H1 (cell line): ENCODE measurements around the gene COL28A1. TPM values are rescaled to one million over a fixed set of nuclear protein-coding genes. Genes with fewer than 3 reads are reported as not detected.

Experiments used
- CTCF ChIA-PET: fragments of 300-600 bp; sonication (Branson Sonifier 250); formaldehyde crosslinking; loops from one replicate; lab custom pipeline; 2021; ENCODE audit not compliant: partially characterized antibody; lab: Charles Lee
- POLR2A ChIA-PET: fragments of 300-600 bp; sonication (Branson Sonifier 250); formaldehyde crosslinking; loops from one replicate; lab custom pipeline; 2021; ENCODE audit warnings: inconsistent platforms; ENCODE audit not compliant: partially characterized antibody; lab: Charles Lee
- DNase-seq, 2 experiments: peaks; one replicate each; pipeline versions ENCODE4 v3.0.0 to v3.0.0-alpha.2; 2010 to 2022; ENCODE audit warnings: low spot score in 2 of 2, low read depth in 1 of 2, mixed read lengths in 1 of 2
- FAIRE-seq: peaks from 2 replicates; lab custom pipeline; 2011; peaks lifted over from hg19 to GRCh38; lab: Jason Lieb, UNC
- H2AFZ ChIP-seq: 2 replicates; pipeline ENCODE4 v1.8.1; 2012; ENCODE audit warnings: low read length, inconsistent platforms
- H2AK5ac ChIP-seq: 2 replicates; pipeline ENCODE4 v1.6.1; 2013; ENCODE audit warnings: low read depth, low read length
- H2BK120ac ChIP-seq: replicated peaks from 2 replicates; pipeline ENCODE3; 2013; ENCODE audit warnings: low read depth, low read length, inconsistent platforms
- H2BK12ac ChIP-seq: 2 replicates; pipeline ENCODE4 v1.6.1; 2013; ENCODE audit warnings: low read depth, low read length
- H2BK15ac ChIP-seq: 2 replicates; pipeline ENCODE4 v1.6.1; 2013; ENCODE audit warnings: low read length
- H2BK20ac ChIP-seq: 2 replicates; pipeline ENCODE4 v1.6.1; 2013; ENCODE audit warnings: low read length
- H2BK5ac ChIP-seq: 2 replicates; pipeline ENCODE4 v1.6.1; 2013; ENCODE audit warnings: low read depth, low read length
- H3K14ac ChIP-seq: 2 replicates; pipeline ENCODE4 v1.6.1; 2013; ENCODE audit warnings: inconsistent platforms; ENCODE audit not compliant: insufficient read length
- H3K18ac ChIP-seq: 2 replicates; pipeline ENCODE4 v1.6.1; 2013; ENCODE audit warnings: low read length; ENCODE audit errors: extremely low read depth
- H3K23ac ChIP-seq: 2 replicates; pipeline ENCODE4 v1.6.1; 2013; ENCODE audit warnings: inconsistent platforms; ENCODE audit not compliant: insufficient read length
- H3K23me2 ChIP-seq: 2 replicates; pipeline ENCODE4 v1.6.1; 2013; ENCODE audit warnings: low read depth, low read length
- H3K27ac ChIP-seq: 2 replicates; pipeline ENCODE4 v1.6.1; 2011; ENCODE audit warnings: low read depth, low read length, inconsistent platforms
- H3K27me3 ChIP-seq, 4 experiments: replicated peaks in 1 of 4; 1 replicate in 1 of 4; 2 replicates in 3 of 4; pipeline versions ENCODE4 v1.6.1 to v1.8.1; 2011 to 2013; ENCODE audit warnings: low read length in 3 of 4, mild to moderate bottlenecking in 3 of 4, inconsistent platforms in 2 of 4, mixed read lengths in 2 of 4, moderate library complexity in 1 of 4; ENCODE audit not compliant: control insufficient read depth in 3 of 4, insufficient read depth in 3 of 4; ENCODE audit errors: extremely low read depth in 1 of 4
- H3K36me3 ChIP-seq, 4 experiments: 2 replicates each; pipeline versions ENCODE4 v1.6.1 to v1.8.1; 2011 to 2013; ENCODE audit warnings: mild to moderate bottlenecking in 4 of 4, low read length in 3 of 4, moderate library complexity in 2 of 4, control low read depth in 1 of 4, inconsistent platforms in 1 of 4; ENCODE audit not compliant: insufficient read depth in 4 of 4, control insufficient read depth in 2 of 4
- H3K4ac ChIP-seq: replicated peaks from 2 replicates; pipeline ENCODE3; 2013; ENCODE audit warnings: low read length, low read depth, mixed read lengths, inconsistent platforms; ENCODE audit not compliant: insufficient read length
- H3K4me1 ChIP-seq, 4 experiments: replicated peaks in 1 of 4; 1 replicate in 1 of 4; 2 replicates in 3 of 4; pipeline versions ENCODE4 v1.6.1 to v1.8.1; 2011 to 2013; ENCODE audit warnings: low read length in 3 of 4, inconsistent platforms in 2 of 4, mixed read lengths in 1 of 4; ENCODE audit not compliant: insufficient read depth in 4 of 4, control insufficient read depth in 3 of 4
- H3K4me2 ChIP-seq, 2 experiments: 2 replicates each; pipeline versions ENCODE4 v1.6.1 to v1.8.1; 2011 to 2013; ENCODE audit warnings: low read depth in 2 of 2, low read length in 2 of 2, control low read depth in 1 of 2, inconsistent platforms in 1 of 2, mild to moderate bottlenecking in 1 of 2; ENCODE audit not compliant: insufficient read depth in 1 of 2
- H3K4me3 ChIP-seq, 4 experiments: fragments of 200-600, 300-600 bp in 1 of 4; sonication (generic), shearing (Covaris generic), sonication (Bioruptor Twin) in 1 of 4; 2 replicates each; pipeline versions ENCODE4 v1.5.1 to v1.8.1; 2011 to 2016; ENCODE audit warnings: low read length in 4 of 4, low read depth in 3 of 4, control low read depth in 2 of 4, inconsistent platforms in 2 of 4, mild to moderate bottlenecking in 2 of 4, mixed read lengths in 1 of 4, moderate library complexity in 1 of 4; ENCODE audit not compliant: insufficient read depth in 2 of 4; ENCODE audit errors: extremely low read depth in 1 of 4
- H3K56ac ChIP-seq: replicated peaks from 2 replicates; pipeline ENCODE3; 2013; ENCODE audit warnings: low read depth, mild to moderate bottlenecking, mixed read lengths, low read length, inconsistent platforms; ENCODE audit not compliant: insufficient read length
- H3K79me1 ChIP-seq: 2 replicates; pipeline ENCODE4 v1.6.1; 2013; ENCODE audit warnings: low read depth, low read length, control low read depth
- H3K79me2 ChIP-seq, 2 experiments: 2 replicates each; pipeline versions ENCODE4 v1.6.1 to v1.8.1; 2012 to 2013; ENCODE audit warnings: low read length in 2 of 2, mild to moderate bottlenecking in 2 of 2, inconsistent platforms in 1 of 2; ENCODE audit not compliant: insufficient read depth in 2 of 2, control insufficient read depth in 1 of 2
- H3K9ac ChIP-seq, 4 experiments: replicated peaks in 1 of 4; 1 replicate in 1 of 4; 2 replicates in 3 of 4; pipeline versions ENCODE4 v1.6.1 to v1.8.1; 2011 to 2013; ENCODE audit warnings: low read depth in 3 of 4, low read length in 3 of 4, control low read depth in 2 of 4, mild to moderate bottlenecking in 2 of 4, moderate library complexity in 2 of 4, inconsistent platforms in 1 of 4; ENCODE audit errors: extremely low read depth in 1 of 4
- H3K9me3 ChIP-seq, 2 experiments: 2 replicates each; pipeline versions ENCODE4 v1.6.1 to v1.8.1; 2012 to 2013; ENCODE audit warnings: mild to moderate bottlenecking in 2 of 2, moderate library complexity in 2 of 2, control low read depth in 1 of 2, inconsistent platforms in 1 of 2, low read depth in 1 of 2, low read length in 1 of 2, mixed read lengths in 1 of 2; ENCODE audit not compliant: insufficient read depth in 2 of 2
- H4K20me1 ChIP-seq, 2 experiments: replicated peaks in 1 of 2; 2 replicates each; pipeline versions ENCODE3 to v1.8.1; 2011 to 2013; ENCODE audit warnings: inconsistent platforms in 2 of 2, low read length in 2 of 2, mild to moderate bottlenecking in 1 of 2; ENCODE audit not compliant: insufficient read depth in 2 of 2, control insufficient read depth in 1 of 2
- H4K5ac ChIP-seq: 2 replicates; pipeline ENCODE4 v1.6.1; 2013; ENCODE audit warnings: low read length, low read depth, mixed read lengths, inconsistent platforms; ENCODE audit not compliant: insufficient read length
- H4K8ac ChIP-seq: 2 replicates; pipeline ENCODE4 v1.8.0; 2013; ENCODE audit warnings: mild to moderate bottlenecking, moderate library complexity, low read length, inconsistent platforms; ENCODE audit not compliant: insufficient read depth; ENCODE audit errors: extremely low read depth
- H4K91ac ChIP-seq: replicated peaks from 2 replicates; pipeline ENCODE3; 2013; ENCODE audit warnings: low read length, mixed read lengths, inconsistent platforms; ENCODE audit not compliant: insufficient read length
- BACH1 ChIP-seq: IDR thresholded peaks from 2 replicates; pipeline ENCODE4 v1.6.1; 2012; ENCODE audit warnings: low read length, improper control_type of control experiment
- CBX8 ChIP-seq: fragments of 300-800, 300-1000 bp; sonication (generic); IDR thresholded peaks from 2 replicates; pipeline ENCODE4 v1.7.1; 2016; ENCODE audit warnings: low read depth, low read length, borderline replicate concordance
- CHD1 ChIP-seq: IDR thresholded peaks from 2 replicates; pipeline ENCODE4 v1.6.1; 2012; ENCODE audit warnings: low read depth, low read length, improper control_type of control experiment
- CHD2 ChIP-seq: IDR thresholded peaks from 2 replicates; pipeline ENCODE4 v1.6.1; 2012; ENCODE audit warnings: low read length, improper control_type of control experiment
- HDAC2 ChIP-seq, 2 experiments: fragments of 300-600 bp in 1 of 2; sonication (generic) in 1 of 2; IDR thresholded peaks; 2 replicates each; pipeline ENCODE4 v1.6.1; 2011 to 2012; ENCODE audit warnings: low read depth in 2 of 2, low read length in 2 of 2, mild to moderate bottlenecking in 2 of 2, moderate library complexity in 2 of 2, borderline replicate concordance in 1 of 2, inconsistent platforms in 1 of 2
- HDAC6 ChIP-seq: IDR thresholded peaks from one replicate; pipeline ENCODE4 v1.7.1; 2012; ENCODE audit warnings: low read depth, mild to moderate bottlenecking, inconsistent platforms, low read length, moderate library complexity
- JUND ChIP-seq: IDR thresholded peaks from 2 replicates; pipeline ENCODE4 v1.6.1; 2011; ENCODE audit warnings: mild to moderate bottlenecking, improper control_type of control experiment, low read length
- MAFK ChIP-seq: IDR thresholded peaks from 2 replicates; pipeline ENCODE4 v1.6.1; 2012; ENCODE audit warnings: low read depth, mild to moderate bottlenecking, improper control_type of control experiment, low read length
- POLR2A ChIP-seq, 2 experiments: IDR thresholded peaks; 1 replicate in 1 of 2; 2 replicates in 1 of 2; pipeline ENCODE4 v1.6.1; 2011; ENCODE audit warnings: low read depth in 2 of 2, low read length in 2 of 2, mild to moderate bottlenecking in 2 of 2; ENCODE audit errors: control extremely low read depth in 1 of 2
- TCF12 ChIP-seq: IDR thresholded peaks from 2 replicates; pipeline ENCODE4 v1.6.1; 2011; ENCODE audit warnings: low read depth, mild to moderate bottlenecking, low read length
- TEAD4 ChIP-seq: IDR thresholded peaks from 2 replicates; pipeline ENCODE4 v1.6.1; 2012; ENCODE audit warnings: low read depth, low read length, inconsistent platforms, mixed read lengths
- WGBS, 2 experiments: shearing (Covaris generic) in 1 of 2; methylation state at CpG; one replicate each; pipeline versions ENCODE4 v1.1.6 to v1.1.7; 2013 to 2015; ENCODE audit warnings: low lambda C conversion rate in 2 of 2, mixed read lengths in 2 of 2, inconsistent platforms in 1 of 2, low coverage in 1 of 2, missing lambda C conversion rate in 1 of 2; ENCODE audit not compliant: insufficient replicate concordance in 2 of 2, insufficient coverage in 1 of 2, insufficient read length in 1 of 2; ENCODE audit errors: extremely low coverage in 1 of 2, missing lambda C conversion rate in 1 of 2; 5-methylcytosine and 5-hydroxymethylcytosine counted together
- polyA plus RNA-seq, 7 experiments: library from polyadenylated mRNA; depleted of rRNA in 3 of 7; stranded (reverse) in 5 of 7; unstranded in 2 of 7; fragments of >200 nt in 5 of 7; fragments of 200-250 nt in 2 of 7; gene quantifications; 1 replicate in 5 of 7; 2 replicates in 1 of 7; 4 replicates in 1 of 7; pipeline versions ENCODE4 v1.2.1 to v1.2.3, GENCODE V29; 2011 to 2013; ENCODE audit warnings: missing spikeins in 2 of 7, mixed read lengths in 2 of 7
- total RNA-seq: library from RNA; stranded (reverse); fragmentation: NEBNext Ultra II Directional; extraction: Animal tissue kit (Norgen Biotek cat#: 25700); gene quantifications from 2 replicates; pipeline ENCODE4 v1.2.1, GENCODE V29; 2021
- TF ChIP-seq, protein P1 (sequence below): IDR thresholded peaks from 2 replicates; pipeline ENCODE4 v1.6.1; 2011; ENCODE audit warnings: low read length, improper control_type of control experiment

Gene COL28A1
- total and polyA plus RNA-seq, 2 of the 8 experiments (the other 6 are each of a cell fraction or from before 2014, with no cell fraction given) = 0.22 to 0.38 TPM

GRCh38 chr7:7554649-7555575 lies 19.2 kb upstream of the COL28A1 start:
- H3K9ac ChIP-seq = no peak overlapping the region
- TF ChIP-seq TCF12 (no peak), POLR2A (IDR thresholded peaks at IDR 0.05; ENCODE audit: control extremely low read depth in 1 of 2, low read depth in 2 of 2, low read length in 2 of 2) (no peak), CHD1 (no peak), BACH1 (no peak), TEAD4 (no peak), JUND (no peak), HDAC6 (no peak), CBX8 (no peak), CHD2 (no peak), MAFK (no peak), HDAC2 (IDR thresholded peaks at IDR 0.05; ENCODE audit: borderline replicate concordance in 1 of 2, low read depth in 2 of 2, low read length in 2 of 2) (no peak)
- TF ChIP-seq, protein P1, sequence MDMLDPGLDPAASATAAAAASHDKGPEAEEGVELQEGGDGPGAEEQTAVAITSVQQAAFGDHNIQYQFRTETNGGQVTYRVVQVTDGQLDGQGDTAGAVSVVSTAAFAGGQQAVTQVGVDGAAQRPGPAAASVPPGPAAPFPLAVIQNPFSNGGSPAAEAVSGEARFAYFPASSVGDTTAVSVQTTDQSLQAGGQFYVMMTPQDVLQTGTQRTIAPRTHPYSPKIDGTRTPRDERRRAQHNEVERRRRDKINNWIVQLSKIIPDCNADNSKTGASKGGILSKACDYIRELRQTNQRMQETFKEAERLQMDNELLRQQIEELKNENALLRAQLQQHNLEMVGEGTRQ = no peak

More at GRCh38 chr7:7554649-7555575, 19.2 kb upstream of the COL28A1 start:
- FAIRE-seq (no peak), DNase-seq (no peak)
- Histone ChIP-seq H3K36me3 (no peaks in the 10 kb centered on the region), H2AK5ac (no peak overlapping the region), H3K4me1 (no peaks in the 10 kb centered on the region), H3K79me2 (no peaks in the 10 kb centered on the region), H2BK5ac (no peak overlapping the region), H3K79me1 (no peaks in the 10 kb centered on the region), H3K4ac (no peak overlapping the region), H4K5ac (no peak overlapping the region), H3K4me2 (no peak overlapping the region), H3K23me2 (no peaks in the 10 kb centered on the region; the same call in 1 of the 2 replicates), H3K4me3 (no peak overlapping the region), H2BK12ac (no peak overlapping the region), H3K9me3 (no peaks in the 10 kb centered on the region), H3K23ac (no peak overlapping the region), H2BK20ac (no peak overlapping the region), H3K14ac (no peak overlapping the region), H3K27me3 (no peaks in the 10 kb centered on the region), H2BK120ac (no peak overlapping the region), H4K91ac (no peak overlapping the region), H3K27ac (no peak overlapping the region), H2AFZ (no peak overlapping the region), H3K18ac (no peak overlapping the region), H4K8ac (no peak overlapping the region), H4K20me1 (no peaks in the 10 kb centered on the region), H2BK15ac (no peak overlapping the region), H3K56ac (no peak overlapping the region)
- ChIA-PET POLR2A (no interaction called here), CTCF (interaction anchor here (0.6 to 1.5 kb wide), 2 partner anchors 9 to 699 kb away, joined by 3 to 4 read pairs; no protein-coding TSS in a partner anchor)
- WGBS, 2 experiments = 82% methylated on average over 8 of the region's 8 CpGs; no CpG with 5 or more reads in 1 of the 2 experiments
